ENCODE data around the gene DCBLD2. TPM values are rescaled to one million over a fixed set of nuclear protein-coding genes. Genes with fewer than 3 reads are reported as not detected.

Gene DCBLD2
- total and polyA plus RNA-seq, 11 donors: 10.9 to 76.6 (median 62.0) TPM

DNA sequence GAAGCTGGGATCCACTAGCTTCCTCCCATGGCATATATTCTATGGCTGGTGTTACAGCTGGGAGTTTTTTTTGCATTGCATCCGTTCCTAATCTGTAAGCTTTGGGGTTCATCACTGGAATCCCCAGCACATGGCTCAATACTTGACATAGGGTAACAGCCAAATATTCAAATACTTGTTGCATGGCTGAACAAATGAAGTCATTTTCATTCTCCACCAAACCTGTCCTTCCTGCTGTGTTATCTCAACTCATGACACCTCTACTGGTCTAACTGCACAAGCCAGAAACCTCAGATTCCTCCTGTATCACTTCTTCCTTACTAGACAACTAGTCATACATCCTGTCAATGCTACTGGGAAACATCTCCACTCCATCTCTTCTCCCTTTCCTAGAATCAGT, 95.0 kb downstream of the DCBLD2 start:
- Histone ChIP-seq H3K9me3 (no peaks in the 10 kb centered on the region), H3K36me3 (peaks cover 0 to 76% (median 24%) of the 10 kb centered on the region in 9 donors), H3K4me3 (no peak overlapping the region), H3K27ac (no peak overlapping the region), H3K27me3 (no peaks in the 10 kb centered on the region), H3K4me1 (peaks cover 0 to 23% (median 6%) of the 10 kb centered on the region in 12 donors)
- DNase-seq (no peak), ATAC-seq (no peak)
- intact Hi-C loops (cut with DNase I): no loop called here
- TF ChIP-seq, protein P1, sequence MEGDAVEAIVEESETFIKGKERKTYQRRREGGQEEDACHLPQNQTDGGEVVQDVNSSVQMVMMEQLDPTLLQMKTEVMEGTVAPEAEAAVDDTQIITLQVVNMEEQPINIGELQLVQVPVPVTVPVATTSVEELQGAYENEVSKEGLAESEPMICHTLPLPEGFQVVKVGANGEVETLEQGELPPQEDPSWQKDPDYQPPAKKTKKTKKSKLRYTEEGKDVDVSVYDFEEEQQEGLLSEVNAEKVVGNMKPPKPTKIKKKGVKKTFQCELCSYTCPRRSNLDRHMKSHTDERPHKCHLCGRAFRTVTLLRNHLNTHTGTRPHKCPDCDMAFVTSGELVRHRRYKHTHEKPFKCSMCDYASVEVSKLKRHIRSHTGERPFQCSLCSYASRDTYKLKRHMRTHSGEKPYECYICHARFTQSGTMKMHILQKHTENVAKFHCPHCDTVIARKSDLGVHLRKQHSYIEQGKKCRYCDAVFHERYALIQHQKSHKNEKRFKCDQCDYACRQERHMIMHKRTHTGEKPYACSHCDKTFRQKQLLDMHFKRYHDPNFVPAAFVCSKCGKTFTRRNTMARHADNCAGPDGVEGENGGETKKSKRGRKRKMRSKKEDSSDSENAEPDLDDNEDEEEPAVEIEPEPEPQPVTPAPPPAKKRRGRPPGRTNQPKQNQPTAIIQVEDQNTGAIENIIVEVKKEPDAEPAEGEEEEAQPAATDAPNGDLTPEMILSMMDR (IDR thresholded peaks at IDR 0.05): no peak
- TF ChIP-seq POLR2A (IDR thresholded peaks at IDR 0.05): no peak
- 67 to 86% (median 74%) methylated on average over 1 of the region's 1 CpG for WGBS, 4 donors

DNA sequence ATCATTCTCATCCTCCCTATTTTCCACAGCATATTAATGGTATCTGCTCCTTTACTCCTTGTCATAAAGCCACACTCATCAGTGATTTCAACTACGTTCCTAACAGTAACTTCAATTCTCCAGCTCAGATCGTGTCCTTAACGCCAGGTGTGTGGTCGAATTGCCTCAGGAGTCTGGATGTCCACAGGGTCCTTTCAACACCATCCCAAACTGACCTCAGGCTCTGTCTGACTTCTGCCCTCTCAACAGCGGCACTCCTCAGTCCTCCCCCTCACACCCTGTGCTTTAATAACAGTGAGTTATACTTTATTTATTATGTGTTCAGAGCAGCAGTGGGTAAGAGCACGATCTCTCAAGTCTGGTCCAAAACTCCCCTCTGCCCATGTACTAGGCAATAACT, 95.9 kb downstream of the DCBLD2 start:
- WGBS, 4 donors: 88 to 92% (median 90%) methylated on average over 6 of the region's 6 CpGs
- no peak for ATAC-seq
- Histone ChIP-seq H3K4me3 (no peak overlapping the region), H3K27me3 (no peaks in the 10 kb centered on the region), H3K36me3 (peaks cover 0 to 74% (median 24%) of the 10 kb centered on the region in 9 donors), H3K27ac (no peak overlapping the region), H3K9me3 (no peaks in the 10 kb centered on the region), H3K4me1 (peaks cover 0 to 16% (median 6%) of the 10 kb centered on the region in 12 donors)
- intact Hi-C loops (cut with DNase I): no loop called here
- TF ChIP-seq, protein P1 (IDR thresholded peaks at IDR 0.05): no peak
- TF ChIP-seq POLR2A (IDR thresholded peaks at IDR 0.05): no peak
- DNase-seq: no peak

DNA sequence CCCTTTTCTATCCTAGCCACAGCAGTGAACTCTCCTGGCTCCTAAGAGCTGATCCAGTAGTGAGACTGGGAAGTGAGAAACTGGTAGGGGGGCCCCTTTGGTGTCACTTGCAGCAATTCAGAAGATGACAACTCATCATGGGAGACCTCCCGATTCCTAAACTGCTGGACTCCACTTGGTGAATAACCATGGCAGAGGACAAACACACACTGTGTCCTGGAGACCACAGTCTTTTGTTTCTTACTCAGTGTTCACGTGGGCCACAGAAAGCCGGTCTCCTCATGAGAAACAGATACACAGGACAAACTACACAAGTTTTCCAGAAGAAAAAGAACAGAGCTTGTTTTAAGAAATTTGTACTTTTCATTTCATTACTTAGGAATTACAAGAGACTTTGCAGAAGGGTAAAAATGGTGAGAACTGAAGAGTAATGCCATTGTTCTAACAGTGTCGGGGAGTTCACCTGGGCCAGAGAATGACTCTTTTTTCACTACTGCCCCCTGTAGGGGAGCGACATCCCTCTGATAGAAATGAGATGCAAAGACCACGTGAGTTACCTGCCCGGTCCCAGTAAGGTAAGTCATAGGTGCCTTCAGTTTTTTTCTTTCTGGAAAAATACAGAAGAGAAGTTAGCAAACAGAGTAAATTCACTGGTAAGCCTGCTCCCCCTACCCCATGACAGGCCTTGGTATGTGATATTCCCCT, 100.3 kb downstream of the DCBLD2 start:
- DNase-seq: no peak
- Histone ChIP-seq H3K9me3 (no peaks in the 10 kb centered on the region), H3K27me3 (no peaks in the 10 kb centered on the region), H3K4me3 (no peak overlapping the region), H3K4me1 (no peaks in the 10 kb centered on the region), H3K36me3 (peaks cover 0 to 74% (median 12%) of the 10 kb centered on the region in 9 donors), H3K27ac (no peak overlapping the region)
- WGBS, 4 donors: 87 to 92% (median 91%) methylated on average over 7 of the region's 7 CpGs
- ATAC-seq: peak in 2 of 4 donors; percentile 33 to 45
- TF ChIP-seq, protein P1 (IDR thresholded peaks at IDR 0.05): peak in 7 of 12 donors; percentile 6 to 24 (median 13)
- no peak for TF ChIP-seq POLR2A (IDR thresholded peaks at IDR 0.05)
- intact Hi-C loops (cut with DNase I): no loop called here

DNA sequence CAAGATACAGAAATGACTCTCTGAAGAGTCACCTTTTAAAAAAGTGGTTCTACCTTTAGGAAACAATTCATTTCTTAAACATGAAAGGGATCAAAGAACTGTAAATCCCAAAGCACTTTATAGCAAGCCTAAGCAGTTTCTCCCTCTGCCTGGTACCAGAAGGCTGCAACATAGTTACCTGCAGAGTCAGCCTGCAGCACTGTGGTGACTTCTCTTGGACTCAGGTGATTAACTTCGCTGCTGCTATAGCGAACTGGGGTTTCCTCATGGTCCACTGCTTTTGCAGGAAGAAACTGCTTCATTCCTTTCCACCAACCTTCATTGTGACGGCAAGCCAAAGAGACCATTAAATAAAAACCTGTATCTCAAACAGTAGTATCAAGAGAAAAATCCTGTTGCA, 101.1 kb downstream of the DCBLD2 start:
- no peak for DNase-seq
- intact Hi-C loops (cut with DNase I): no loop called here
- TF ChIP-seq, protein P1 (IDR thresholded peaks at IDR 0.05): no peak
- no peak for TF ChIP-seq POLR2A (IDR thresholded peaks at IDR 0.05)
- peaks cover 0 to 74% (median 8%) of the 10 kb centered on the region in 9 donors for H3K36me3 ChIP-seq
- H3K4me3 ChIP-seq: no peak overlapping the region
- no peaks in the 10 kb centered on the region for H3K27me3 ChIP-seq
- no peaks in the 10 kb centered on the region for H3K9me3 ChIP-seq
- H3K4me1 ChIP-seq: no peaks in the 10 kb centered on the region
- H3K27ac ChIP-seq: no peak overlapping the region
- no peak for ATAC-seq
- 82 to 100% (median 95%) methylated on average over 3 of the region's 3 CpGs for WGBS, 4 donors

All from heart left ventricle (tissue), 16 donors.